Testis (tissue), 3 donors: ENCODE measurements around the gene CEACAM19. TPM values are rescaled to one million over a fixed set of nuclear protein-coding genes. Genes with fewer than 3 reads are reported as not detected.

ENCODE experiments used
- DNase-seq: peaks from one replicate; pipeline ENCODE4 v3.0.0-alpha.2; 2019
- H3K27ac ChIP-seq, 2 donors: fragments of 200-600 bp; sonication (generic); one replicate each; pipeline ENCODE4 v1.5.1; 2019
- H3K27me3 ChIP-seq: fragments of 200-600 bp; sonication (generic); one replicate; pipeline ENCODE4 v1.5.1; 2019
- H3K36me3 ChIP-seq: fragments of 200-600 bp; sonication (generic); one replicate; pipeline ENCODE4 v1.5.1; 2017; ENCODE audit warnings: low read depth; ENCODE audit errors: missing control alignments
- H3K4me1 ChIP-seq: fragments of 200-600 bp; sonication (generic); one replicate; pipeline ENCODE4 v1.5.1; 2019
- H3K4me3 ChIP-seq, 2 donors: fragments of 200-600 bp; sonication (generic); one replicate each; pipeline ENCODE4 v1.5.1; 2017 to 2019
- H3K9me3 ChIP-seq: fragments of 200-600 bp; sonication (generic); one replicate; pipeline ENCODE4 v1.5.1; 2017
- POLR2A ChIP-seq: fragments of 450-650 bp; IDR thresholded peaks from one replicate; pipeline ENCODE4 v1.6.1; 2017; ENCODE audit warnings: antibody characterized with exemption, mild to moderate bottlenecking, moderate library complexity
- WGBS, 2 donors: methylation state at CpG; one replicate each; pipeline ENCODE4 v1.1.5; 2018; 5-methylcytosine and 5-hydroxymethylcytosine counted together
- intact Hi-C: fragments of 100-400 bp; cut with DNase I; formaldehyde crosslinking; loops from one replicate; pipeline ENCODE4 v1.15.1; 2023; ENCODE audit warnings: low total_unique reads
- polyA plus RNA-seq: library from polyadenylated mRNA; stranded (reverse); fragments of 350-450 nt; fragmentation: Illumina TruSeq; extraction: RNeasy Lipid Tissue Mini Kit (QIAGEN cat#74804); gene quantifications from one replicate; pipeline ENCODE4 v1.2.3, GENCODE V29; 2014; ENCODE audit warnings: low read depth, low replicate concordance; ENCODE audit not compliant: insufficient read depth
- total RNA-seq, 2 donors: library from RNA; depleted of rRNA; stranded (reverse); fragments of >200 nt; gene quantifications; one replicate each; pipeline ENCODE4 v1.2.3, GENCODE V29; 2016
- TF ChIP-seq, protein P1 (sequence below), 3 experiments: fragments of 450-650 bp in 2 of 3; fragments of 200-600 bp in 1 of 3; sonication (generic) in 1 of 3; IDR thresholded peaks; one replicate each; pipeline ENCODE4 v1.5.1; 2016 to 2019; ENCODE audit warnings: antibody characterized with exemption in 3 of 3, mild to moderate bottlenecking in 2 of 3, moderate library complexity in 1 of 3

CEACAM19 gene
- total and polyA plus RNA-seq, 3 donors from 2014 or later: 9.9 to 14.7 (median 11.2) TPM

GRCh38 chr19:44662691-44663385, 8.4 kb upstream of the CEACAM19 start:
- no peaks in the 10 kb centered on the region for H3K36me3 ChIP-seq

DNA sequence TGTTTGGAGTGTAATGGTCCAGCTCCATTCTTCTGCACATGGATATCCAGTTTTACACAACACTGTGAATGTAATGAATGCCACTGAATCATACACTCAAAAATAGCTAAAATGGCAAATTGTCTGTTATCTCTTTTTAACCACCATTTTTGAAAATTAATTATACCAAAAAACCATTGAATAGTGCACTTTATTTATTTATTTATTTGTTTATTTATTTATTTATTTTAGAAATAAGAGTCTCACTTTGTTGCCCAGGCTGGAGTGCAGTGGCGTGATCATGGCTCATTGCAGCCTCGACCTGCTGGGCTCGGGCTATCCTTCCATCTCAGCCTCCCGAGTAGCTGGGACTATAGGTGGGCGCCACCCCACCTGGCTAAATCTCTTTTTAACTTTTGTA, 7.3 kb upstream of the CEACAM19 start:
- Histone ChIP-seq H3K9me3 (no peaks in the 10 kb centered on the region), H3K4me1 (peaks cover 11% of the 10 kb centered on the region), H3K27me3 (no peaks in the 10 kb centered on the region), H3K27ac (no peak overlapping the region), H3K36me3 (no peaks in the 10 kb centered on the region), H3K4me3 (no peak overlapping the region)
- no peak for DNase-seq
- TF ChIP-seq, protein P1, sequence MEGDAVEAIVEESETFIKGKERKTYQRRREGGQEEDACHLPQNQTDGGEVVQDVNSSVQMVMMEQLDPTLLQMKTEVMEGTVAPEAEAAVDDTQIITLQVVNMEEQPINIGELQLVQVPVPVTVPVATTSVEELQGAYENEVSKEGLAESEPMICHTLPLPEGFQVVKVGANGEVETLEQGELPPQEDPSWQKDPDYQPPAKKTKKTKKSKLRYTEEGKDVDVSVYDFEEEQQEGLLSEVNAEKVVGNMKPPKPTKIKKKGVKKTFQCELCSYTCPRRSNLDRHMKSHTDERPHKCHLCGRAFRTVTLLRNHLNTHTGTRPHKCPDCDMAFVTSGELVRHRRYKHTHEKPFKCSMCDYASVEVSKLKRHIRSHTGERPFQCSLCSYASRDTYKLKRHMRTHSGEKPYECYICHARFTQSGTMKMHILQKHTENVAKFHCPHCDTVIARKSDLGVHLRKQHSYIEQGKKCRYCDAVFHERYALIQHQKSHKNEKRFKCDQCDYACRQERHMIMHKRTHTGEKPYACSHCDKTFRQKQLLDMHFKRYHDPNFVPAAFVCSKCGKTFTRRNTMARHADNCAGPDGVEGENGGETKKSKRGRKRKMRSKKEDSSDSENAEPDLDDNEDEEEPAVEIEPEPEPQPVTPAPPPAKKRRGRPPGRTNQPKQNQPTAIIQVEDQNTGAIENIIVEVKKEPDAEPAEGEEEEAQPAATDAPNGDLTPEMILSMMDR (IDR thresholded peaks at IDR 0.05): no peak
- no peak for TF ChIP-seq POLR2A
- 96% methylated on average over 5 of the region's 5 CpGs for WGBS, 2 donors
- intact Hi-C loops: no loop called here

More at GRCh38 chr19:44662691-44663385, 8.4 kb upstream of the CEACAM19 start:
- TF ChIP-seq, protein P1 (IDR thresholded peaks at IDR 0.05): no peak
- no peak for TF ChIP-seq POLR2A
- 56 to 68% methylated on average over 7 of the region's 7 CpGs for WGBS, 2 donors
- Histone ChIP-seq H3K27ac (no peak overlapping the region), H3K9me3 (no peaks in the 10 kb centered on the region), H3K4me3 (no peak overlapping the region), H3K4me1 (peaks cover 11% of the 10 kb centered on the region), H3K27me3 (no peaks in the 10 kb centered on the region)
- DNase-seq: peak; percentile 36
- intact Hi-C loops: no loop called here

DNA sequence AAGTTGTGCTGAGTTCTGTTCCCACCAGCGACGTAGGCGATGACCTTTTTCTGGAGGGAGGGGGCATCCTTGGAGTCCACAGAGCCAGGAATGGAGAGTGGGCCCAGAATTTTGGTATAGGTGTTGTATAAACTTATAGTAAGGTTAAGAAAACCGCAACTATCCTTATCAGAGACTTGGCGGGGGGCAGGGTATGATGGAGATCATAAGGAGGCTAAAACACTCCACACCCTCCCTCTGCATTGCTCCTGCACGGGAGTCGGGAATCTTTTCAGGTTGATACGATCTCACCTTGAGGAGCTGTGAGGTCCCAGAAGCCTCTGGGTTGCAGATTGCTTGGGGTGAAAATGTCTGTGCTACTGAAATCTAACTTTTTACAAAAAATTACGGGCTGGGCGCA, 6.3 kb upstream of the CEACAM19 start:
- WGBS, 2 donors: 93 to 95% methylated on average over 10 of the region's 10 CpGs
- Histone ChIP-seq H3K36me3 (no peaks in the 10 kb centered on the region), H3K27me3 (no peaks in the 10 kb centered on the region), H3K9me3 (no peaks in the 10 kb centered on the region), H3K27ac (no peak overlapping the region), H3K4me1 (peaks cover 11% of the 10 kb centered on the region), H3K4me3 (no peak overlapping the region)
- no peak for DNase-seq
- intact Hi-C loops: no loop called here
- no peak for TF ChIP-seq POLR2A
- TF ChIP-seq, protein P1 (IDR thresholded peaks at IDR 0.05): no peak

DNA sequence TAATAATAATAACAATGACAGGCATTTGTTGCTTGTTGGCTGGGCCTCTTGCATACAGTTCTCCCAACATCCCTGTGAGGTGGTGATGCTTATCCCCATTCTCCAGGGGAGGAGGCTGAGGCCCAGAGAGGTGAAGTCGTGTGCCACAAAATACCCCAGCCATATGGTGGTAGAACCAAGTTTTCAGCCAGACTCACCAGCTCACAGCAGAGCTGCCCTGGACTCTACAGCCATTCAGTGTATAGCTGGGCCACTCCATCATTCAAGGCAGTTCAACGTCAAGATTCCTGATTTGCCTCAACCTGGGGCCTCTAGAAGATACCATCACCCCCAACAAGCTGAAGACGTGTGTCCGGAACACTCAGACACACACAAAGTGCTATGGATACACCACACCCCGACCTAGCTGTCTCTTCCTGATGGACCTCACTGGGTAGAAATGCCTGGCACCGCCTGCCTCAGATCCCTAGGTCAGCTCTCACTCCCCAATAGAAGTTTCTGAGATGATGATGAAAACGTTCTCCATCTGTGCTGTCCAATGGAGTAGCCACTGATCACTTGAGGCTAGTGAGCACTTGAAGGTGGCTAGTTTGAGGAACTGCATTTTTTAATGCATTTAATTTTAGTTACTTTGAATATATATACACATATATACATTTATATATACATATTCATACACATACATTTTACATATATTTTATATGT, 4.3 kb upstream of the CEACAM19 start:
- 83 to 86% methylated on average over 4 to 7 of the region's 7 CpGs for WGBS, 2 donors
- no peaks in the 10 kb centered on the region for H3K36me3 ChIP-seq

More for the DNA sequence above, 4.3 kb upstream of the CEACAM19 start:
- TF ChIP-seq POLR2A: no peak
- TF ChIP-seq, protein P1 (IDR thresholded peaks at IDR 0.05): no peak
- no peaks in the 10 kb centered on the region for H3K27me3 ChIP-seq
- no peak overlapping the region for H3K27ac ChIP-seq
- H3K4me3 ChIP-seq: no peak overlapping the region
- no peak for DNase-seq
- H3K4me1 ChIP-seq: peaks cover 8% of the 10 kb centered on the region
- intact Hi-C loops: no loop called here
- no peaks in the 10 kb centered on the region for H3K9me3 ChIP-seq
